A549 (cell line): ENCODE measurements around the gene CEACAM20. TPM values are rescaled to one million over a fixed set of nuclear protein-coding genes. Genes with fewer than 3 reads are reported as not detected.

ENCODE experiments used
- ATAC-seq, 2 experiments: fragments of 200-7000 bp in 1 of 2; fragments of >200 bp in 1 of 2; cut with Nextera tagmentation in 1 of 2; cut with Tn5 transposase in 1 of 2; 3 replicates each; pipeline versions ENCODE4 v1.8.0 to v1.9.1; 2018 to 2020; ENCODE audit warnings: mild to moderate bottlenecking in 1 of 2, moderate library complexity in 1 of 2
- CTCF ChIA-PET: fragments of 300-600 bp; sonication (Branson Sonifier 250); formaldehyde crosslinking; extraction: SDS; loops from one replicate; lab custom pipeline; 2021; ENCODE audit warnings: antibody characterized with exemption, inconsistent platforms; lab: Yijun Ruan, JAX
- POLR2A ChIA-PET: fragments of 350-600 bp; formaldehyde crosslinking; extraction: SDS; loops from one replicate; lab custom pipeline; 2021; ENCODE audit warnings: antibody characterized with exemption, inconsistent platforms; lab: Yijun Ruan, JAX
- DNase-seq, 2 experiments: peaks; one replicate each; pipeline versions ENCODE4 v3.0.0 to v3.0.0-alpha.2; 2011 to 2016; ENCODE audit warnings: low read depth in 1 of 2, low spot score in 1 of 2
- FAIRE-seq: peaks from 2 replicates; lab custom pipeline; 2011; peaks lifted over from hg19 to GRCh38; lab: Jason Lieb, UNC
- H3K27ac ChIP-seq, 2 experiments: fragments of >200 bp; sonication (Bioruptor Twin); formaldehyde crosslinking; 3 replicates each; pipeline ENCODE4 v1.5.1; 2016 to 2017
- H3K4me1 ChIP-seq: fragments of >200 bp; sonication (Bioruptor Twin); formaldehyde crosslinking; 3 replicates; pipeline ENCODE4 v1.6.1; 2016
- H3K4me2 ChIP-seq: fragments of >200 bp; sonication (Bioruptor Twin); formaldehyde crosslinking; 3 replicates; pipeline ENCODE4 v1.6.1; 2016
- H3K4me3 ChIP-seq: fragments of >200 bp; sonication (Bioruptor Twin); formaldehyde crosslinking; 3 replicates; pipeline ENCODE4 v1.5.1; 2016
- H3K9me3 ChIP-seq: fragments of >200 bp; sonication (Bioruptor Twin); formaldehyde crosslinking; 3 replicates; pipeline ENCODE4 v1.6.1; 2016
- CBX2 ChIP-seq: fragments of 200-600 bp; sonication (generic); IDR thresholded peaks from 2 replicates; pipeline ENCODE4 v1.6.1; 2016; ENCODE audit warnings: low read depth, mild to moderate bottlenecking, borderline replicate concordance
- CEBPB ChIP-seq, 2 experiments: fragments of >200 bp in 1 of 2; sonication (Bioruptor Twin) in 1 of 2; formaldehyde crosslinking in 1 of 2; IDR thresholded peaks; 2 replicates each; pipeline ENCODE4 v1.6.1; 2012 to 2016
- E2F6 ChIP-seq: IDR thresholded peaks from 2 replicates; pipeline ENCODE4 v1.6.1; 2012; ENCODE audit warnings: low read depth, borderline replicate concordance
- FOSL2 ChIP-seq, 2 experiments: fragments of 450-650 bp in 1 of 2; fragments of >200 bp in 1 of 2; sonication (Bioruptor Twin) in 1 of 2; formaldehyde crosslinking; IDR thresholded peaks; 2 replicates each; pipeline versions ENCODE4 v1.5.0 to v1.6.1; 2016 to 2020; ENCODE audit warnings: mild to moderate bottlenecking in 1 of 2, moderate library complexity in 1 of 2
- HOXA7 ChIP-seq: fragments of 250-450 bp; sonication (Bioruptor Pico); IDR thresholded peaks from 2 replicates; pipeline ENCODE4 v1.5.0; 2020; ENCODE audit warnings: mild to moderate bottlenecking, moderate library complexity
- HOXB5 ChIP-seq: fragments of 250-450 bp; sonication (Bioruptor Pico); IDR thresholded peaks from 2 replicates; pipeline ENCODE4 v1.5.0; 2020; ENCODE audit warnings: mild to moderate bottlenecking, moderate library complexity
- JUN ChIP-seq, 2 experiments: fragments of >200 bp; sonication (Bioruptor Twin); formaldehyde crosslinking; IDR thresholded peaks; 2 replicates in 1 of 2; 3 replicates in 1 of 2; pipeline ENCODE4 v1.6.1; 2016 to 2017
- JUNB ChIP-seq: fragments of >200 bp; sonication (Bioruptor Twin); formaldehyde crosslinking; IDR thresholded peaks from 2 replicates; pipeline ENCODE4 v1.6.1; 2016
- KDM1A ChIP-seq: fragments of 200-600 bp; sonication (generic); IDR thresholded peaks from 2 replicates; pipeline ENCODE4 v1.6.1; 2016; ENCODE audit warnings: low read depth, mild to moderate bottlenecking
- NPAS2 ChIP-seq: fragments of 250-450 bp; sonication (Bioruptor Pico); IDR thresholded peaks from 2 replicates; pipeline ENCODE4 v1.8.0; 2022; ENCODE audit warnings: mild to moderate bottlenecking, moderate library complexity, borderline replicate concordance
- PHF8 ChIP-seq: fragments of 200-600 bp; sonication (generic); IDR thresholded peaks from 2 replicates; pipeline ENCODE4 v1.6.1; 2016; ENCODE audit warnings: low read depth, mild to moderate bottlenecking, antibody characterized with exemption, moderate library complexity, borderline replicate concordance
- POLR2AphosphoS2 ChIP-seq: conservative IDR thresholded peaks from 2 replicates; pipeline ENCODE4 v1.6.1; 2012; ENCODE audit warnings: low read length, improper control_type of control experiment, inconsistent platforms
- RAD21 ChIP-seq, 2 experiments: fragments of >200 bp in 1 of 2; sonication (Bioruptor Twin) in 1 of 2; formaldehyde crosslinking in 1 of 2; IDR thresholded peaks in 1 of 2; conservative IDR thresholded peaks in 1 of 2; 2 replicates in 1 of 2; 3 replicates in 1 of 2; pipeline ENCODE4 v1.6.1; 2012 to 2018; ENCODE audit warnings: inconsistent platforms in 1 of 2
- ZC3H11A ChIP-seq: fragments of 450-650 bp; IDR thresholded peaks from 2 replicates; pipeline ENCODE4 v1.6.1; 2014; ENCODE audit warnings: antibody characterized with exemption, mild to moderate bottlenecking
- ZFP36 ChIP-seq: fragments of 450-650 bp; IDR thresholded peaks from 2 replicates; pipeline ENCODE4 v1.6.1; 2014; ENCODE audit warnings: borderline replicate concordance; ENCODE audit not compliant: partially characterized antibody
- ZNF302 ChIP-seq: fragments of 250-450 bp; sonication (Bioruptor Pico); IDR thresholded peaks from 2 replicates; pipeline ENCODE4 v1.9.0; 2021; ENCODE audit warnings: inconsistent platforms, mild to moderate bottlenecking, moderate library complexity
- WGBS: methylation state at CpG from one replicate; pipeline ENCODE4 v1.1.6; 2017; ENCODE audit errors: missing lambda C conversion rate; 5-methylcytosine and 5-hydroxymethylcytosine counted together
- polyA plus RNA-seq, 4 experiments: library from polyadenylated mRNA; depleted of rRNA in 3 of 4; stranded (reverse); fragments of >200 nt; fragmentation: RNase III in 1 of 4; extraction: RNeasy Plus Mini Kit Qiagen cat#74134 plus additional on column Dnase treatment in 1 of 4; gene quantifications; 2 replicates in 3 of 4; 3 replicates in 1 of 4; pipeline ENCODE4 v1.2.3, GENCODE V29; 2011 to 2017
- TF ChIP-seq, protein P1 (sequence below): fragments of 150-350 bp; IDR thresholded peaks from 2 replicates; pipeline ENCODE4 v1.6.1; 2014; ENCODE audit warnings: low read depth, mild to moderate bottlenecking, low read length
- TF ChIP-seq, protein P2 (sequence below): fragments of 450-650 bp; IDR thresholded peaks from 2 replicates; pipeline ENCODE4 v1.6.1; 2014; ENCODE audit warnings: antibody characterized with exemption
- TF ChIP-seq, protein P3 (sequence below): fragments of 250-450 bp; sonication (Bioruptor Pico); IDR thresholded peaks from 2 replicates; pipeline ENCODE4 v1.5.0; 2021; ENCODE audit warnings: mild to moderate bottlenecking, moderate library complexity, borderline replicate concordance
- TF ChIP-seq, protein P4 (sequence below): fragments of 250-450 bp; sonication (Bioruptor Pico); IDR thresholded peaks from 2 replicates; pipeline ENCODE4 v1.5.0; 2020; ENCODE audit warnings: low read depth, mild to moderate bottlenecking, moderate library complexity

The CEACAM20 gene
- polyA plus RNA-seq, 2 of the 4 experiments (the other 2 are of a cell fraction): 0.08 TPM; not detected in 1

- Histone ChIP-seq H3K4me2 (no peak overlapping the region), H3K4me1 (peaks cover 8% of the 10 kb centered on the region), H3K9me3 (peaks cover 8% of the 10 kb centered on the region; the same call in 1 of the 3 replicates), H3K4me3 (no peak overlapping the region), H3K27ac (no peak overlapping the region)
- ATAC-seq (no peak), DNase-seq (peak in 1 of 2 experiments; percentile 44), FAIRE-seq (no peak)
- CTCF ChIA-PET: interaction anchor here (1.1 to 5.0 kb wide), 7 partner anchors 8 to 195 kb away, joined by 3 to 75 read pairs (median 10); no protein-coding TSS in a partner anchor
- TF ChIP-seq RAD21 (conservative IDR thresholded peaks at IDR 0.05 in 1 of 2, IDR thresholded peaks at IDR 0.05 in 1 of 2) (no peak), POLR2AphosphoS2 (no peak), FOSL2 (IDR thresholded peaks at IDR 0.05) (no peak), FOSL2 (CRISPR knock-in tag; IDR thresholded peaks at IDR 0.05) (no peak), PHF8 (no peak), E2F6 (no peak), ZNF302 (CRISPR knock-in tag) (no peak), JUNB (no peak)
- TF ChIP-seq, protein P1, sequence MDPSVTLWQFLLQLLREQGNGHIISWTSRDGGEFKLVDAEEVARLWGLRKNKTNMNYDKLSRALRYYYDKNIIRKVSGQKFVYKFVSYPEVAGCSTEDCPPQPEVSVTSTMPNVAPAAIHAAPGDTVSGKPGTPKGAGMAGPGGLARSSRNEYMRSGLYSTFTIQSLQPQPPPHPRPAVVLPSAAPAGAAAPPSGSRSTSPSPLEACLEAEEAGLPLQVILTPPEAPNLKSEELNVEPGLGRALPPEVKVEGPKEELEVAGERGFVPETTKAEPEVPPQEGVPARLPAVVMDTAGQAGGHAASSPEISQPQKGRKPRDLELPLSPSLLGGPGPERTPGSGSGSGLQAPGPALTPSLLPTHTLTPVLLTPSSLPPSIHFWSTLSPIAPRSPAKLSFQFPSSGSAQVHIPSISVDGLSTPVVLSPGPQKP: no peak
- TF ChIP-seq, protein P2, sequence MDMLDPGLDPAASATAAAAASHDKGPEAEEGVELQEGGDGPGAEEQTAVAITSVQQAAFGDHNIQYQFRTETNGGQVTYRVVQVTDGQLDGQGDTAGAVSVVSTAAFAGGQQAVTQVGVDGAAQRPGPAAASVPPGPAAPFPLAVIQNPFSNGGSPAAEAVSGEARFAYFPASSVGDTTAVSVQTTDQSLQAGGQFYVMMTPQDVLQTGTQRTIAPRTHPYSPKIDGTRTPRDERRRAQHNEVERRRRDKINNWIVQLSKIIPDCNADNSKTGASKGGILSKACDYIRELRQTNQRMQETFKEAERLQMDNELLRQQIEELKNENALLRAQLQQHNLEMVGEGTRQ: no peak
- TF ChIP-seq, protein P3, sequence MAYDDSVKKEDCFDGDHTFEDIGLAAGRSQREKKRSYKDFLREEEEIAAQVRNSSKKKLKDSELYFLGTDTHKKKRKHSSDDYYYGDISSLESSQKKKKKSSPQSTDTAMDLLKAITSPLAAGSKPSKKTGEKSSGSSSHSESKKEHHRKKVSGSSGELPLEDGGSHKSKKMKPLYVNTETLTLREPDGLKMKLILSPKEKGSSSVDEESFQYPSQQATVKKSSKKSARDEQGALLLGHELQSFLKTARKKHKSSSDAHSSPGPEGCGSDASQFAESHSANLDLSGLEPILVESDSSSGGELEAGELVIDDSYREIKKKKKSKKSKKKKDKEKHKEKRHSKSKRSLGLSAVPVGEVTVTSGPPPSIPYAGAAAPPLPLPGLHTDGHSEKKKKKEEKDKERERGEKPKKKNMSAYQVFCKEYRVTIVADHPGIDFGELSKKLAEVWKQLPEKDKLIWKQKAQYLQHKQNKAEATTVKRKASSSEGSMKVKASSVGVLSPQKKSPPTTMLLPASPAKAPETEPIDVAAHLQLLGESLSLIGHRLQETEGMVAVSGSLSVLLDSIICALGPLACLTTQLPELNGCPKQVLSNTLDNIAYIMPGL (CRISPR knock-in tag): no peak
- WGBS: 87% methylated on average over 11 of the region's 11 CpGs
- POLR2A ChIA-PET: no interaction called here
These were observed 45.7 kb upstream of the CEACAM20 start for GRCh38 chr19:44575116-44575700.

DNA sequence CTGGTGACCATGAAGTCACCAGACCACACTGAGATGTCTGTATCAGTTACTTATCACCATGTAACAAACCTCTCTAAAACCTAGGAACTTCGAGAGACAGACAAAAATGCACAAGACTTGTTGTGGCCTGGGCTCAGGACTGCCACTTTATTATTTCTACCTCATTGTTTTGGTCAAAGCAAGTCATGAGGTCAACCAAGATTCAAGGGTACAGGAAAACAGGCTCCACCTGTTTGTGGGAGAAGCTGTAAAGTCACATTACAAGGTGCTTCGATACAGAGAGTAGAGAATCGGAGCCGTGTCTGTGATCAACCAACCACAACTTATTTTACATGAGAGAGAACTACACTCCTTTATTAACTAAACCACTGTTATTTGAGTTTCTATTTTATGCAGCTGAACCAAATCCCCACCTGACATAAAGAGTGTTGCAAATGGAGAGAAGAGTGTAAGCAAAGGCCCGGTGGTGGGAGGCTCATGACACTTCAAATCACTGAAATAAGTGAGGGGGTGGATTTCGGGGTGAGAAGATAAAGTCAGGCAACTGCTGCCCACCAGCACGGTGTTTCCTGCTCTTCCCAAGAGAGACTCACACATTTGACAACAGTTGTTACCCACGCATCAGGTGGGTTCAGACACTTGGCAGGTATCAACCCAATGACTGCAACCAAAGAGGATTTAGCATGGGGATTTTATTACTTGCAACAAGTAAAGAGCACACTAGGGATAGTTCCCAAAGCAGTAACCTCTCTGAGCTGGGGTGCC is 44.9 kb upstream of the CEACAM20 start:
- TF ChIP-seq JUN (IDR thresholded peaks at IDR 0.05) (no peak), ZC3H11A (no peak), HOXB5 (CRISPR knock-in tag) (no peak), CEBPB (IDR thresholded peaks at IDR 0.05) (no peak), CBX2 (no peak)
- 83% methylated on average over 8 of the region's 8 CpGs for WGBS
- POLR2A ChIA-PET: no interaction called here
- CTCF ChIA-PET: interaction anchor here (0.6 to 2.3 kb wide), 13 partner anchors 9 to 629 kb away, joined by 3 to 10 read pairs (median 5); partner anchors contain the start of gene NECTIN2
- DNase-seq (no peak), ATAC-seq (no peak), FAIRE-seq (peak; percentile 43)
- Histone ChIP-seq H3K9me3 (0 out of 3 replicates have a peak, but pooled peaks cover under 1% of the 10 kb centered on the region), H3K4me3 (no peak overlapping the region), H3K27ac (no peak overlapping the region), H3K4me1 (peaks cover 8% of the 10 kb centered on the region), H3K4me2 (no peak overlapping the region)

- ChIA-PET CTCF (interaction anchor here (0.7 to 2.3 kb wide), 11 partner anchors 9 to 330 kb away, joined by 3 to 10 read pairs (median 5); partner anchors contain the start of gene NECTIN2), POLR2A (no interaction called here)
- peaks cover 8% of the 10 kb centered on the region for H3K4me1 ChIP-seq
- H3K9me3 ChIP-seq: no peaks in the 10 kb centered on the region
- no peak overlapping the region for H3K27ac ChIP-seq
- TF ChIP-seq KDM1A: no peak
- no peak for TF ChIP-seq ZFP36
- no peak for TF ChIP-seq PHF8
- no peak for TF ChIP-seq NPAS2 (CRISPR knock-in tag)
- TF ChIP-seq, protein P4, sequence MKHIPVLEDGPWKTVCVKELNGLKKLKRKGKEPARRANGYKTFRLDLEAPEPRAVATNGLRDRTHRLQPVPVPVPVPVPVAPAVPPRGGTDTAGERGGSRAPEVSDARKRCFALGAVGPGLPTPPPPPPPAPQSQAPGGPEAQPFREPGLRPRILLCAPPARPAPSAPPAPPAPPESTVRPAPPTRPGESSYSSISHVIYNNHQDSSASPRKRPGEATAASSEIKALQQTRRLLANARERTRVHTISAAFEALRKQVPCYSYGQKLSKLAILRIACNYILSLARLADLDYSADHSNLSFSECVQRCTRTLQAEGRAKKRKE: no peak
- TF ChIP-seq RAD21 (conservative IDR thresholded peaks at IDR 0.05 in 1 of 2, IDR thresholded peaks at IDR 0.05 in 1 of 2): no peak
- TF ChIP-seq, protein P1: no peak
- no peak for TF ChIP-seq HOXA7
- 90% methylated on average over 4 of the region's 4 CpGs for WGBS
- no peak overlapping the region for H3K4me2 ChIP-seq
- DNase-seq (no peak), ATAC-seq (no peak), FAIRE-seq (peak; percentile 67)
- H3K4me3 ChIP-seq: no peak overlapping the region
These were observed 44.2 kb upstream of the CEACAM20 start for GRCh38 chr19:44573627-44574026.
